IPS-11a (cell line): ENCODE results near the gene APRT.

Experiments used
- H3K4me3 ChIP-seq: one replicate; pipeline ENCODE4 v1.5.1; 2013; ENCODE audit warnings: low read depth, low read length, control low read depth

APRT gene

DNA sequence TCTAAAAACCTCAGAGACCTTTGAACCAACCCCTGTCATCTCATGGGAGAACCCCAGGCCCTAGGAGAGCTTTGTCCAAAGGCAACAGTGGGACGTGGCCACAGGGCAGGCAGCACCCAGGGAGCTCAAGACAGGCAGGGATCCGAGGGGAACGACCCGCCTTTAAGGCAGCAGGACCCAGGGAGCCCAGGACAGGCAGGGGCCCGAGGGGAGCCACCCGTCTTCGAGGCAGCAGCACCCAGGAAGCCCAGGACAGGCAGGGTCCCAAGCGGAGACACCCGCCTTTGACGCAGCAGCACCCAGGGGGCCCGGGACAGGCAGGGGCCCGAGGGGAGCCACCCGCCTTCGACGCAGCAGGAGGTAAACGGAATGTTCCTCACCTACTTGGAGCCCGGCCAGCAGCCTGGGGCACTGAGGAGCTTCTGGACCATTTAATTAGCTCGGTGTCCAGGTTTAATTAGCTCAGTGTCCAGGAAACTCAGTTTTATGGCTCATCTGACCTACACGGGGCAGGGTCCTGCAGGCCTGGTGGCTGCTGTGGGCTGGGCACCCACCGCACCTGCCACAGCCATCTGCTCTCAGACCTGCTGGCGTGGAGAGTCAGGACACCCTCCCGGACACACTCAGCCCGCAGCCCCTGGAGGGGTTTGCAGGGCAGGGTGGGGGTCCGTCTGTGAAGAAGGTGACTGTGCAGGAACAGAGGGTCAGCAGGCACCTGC, 51.1 kb downstream of the APRT start:
- no peak overlapping the region for H3K4me3 ChIP-seq

DNA sequence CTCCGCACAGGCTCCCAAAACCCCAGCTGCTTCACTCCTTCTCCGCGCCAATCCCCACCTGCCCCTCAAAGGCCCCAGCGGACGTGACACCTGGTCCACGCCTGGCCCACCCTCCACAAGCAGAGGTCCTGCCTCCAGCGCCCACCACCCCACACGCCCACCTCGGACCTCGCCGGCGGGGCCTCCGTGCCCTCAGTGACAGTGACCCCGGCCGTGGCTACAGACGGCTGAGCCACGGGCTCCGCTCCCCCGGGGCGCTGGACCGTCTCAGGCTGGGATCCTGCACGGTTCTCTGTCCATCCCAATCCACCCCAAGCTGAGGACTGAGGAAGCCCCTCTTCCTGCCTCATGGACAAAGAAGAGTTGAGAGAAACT, 51.8 kb downstream of the APRT start:
- no peak overlapping the region for H3K4me3 ChIP-seq
